ENCODE results near the gene CEACAM4. TPM values are rescaled to one million over a fixed set of nuclear protein-coding genes. Genes with fewer than 3 reads are reported as not detected.
A peak's percentile ranks its signal among the peaks of the same experiment; 100 is the strongest.

The CEACAM4 gene
- polyA plus RNA-seq, 1 donor (not counting 4 experiments of a cell fraction or from before 2014, with no cell fraction given) = not detected

DNA sequence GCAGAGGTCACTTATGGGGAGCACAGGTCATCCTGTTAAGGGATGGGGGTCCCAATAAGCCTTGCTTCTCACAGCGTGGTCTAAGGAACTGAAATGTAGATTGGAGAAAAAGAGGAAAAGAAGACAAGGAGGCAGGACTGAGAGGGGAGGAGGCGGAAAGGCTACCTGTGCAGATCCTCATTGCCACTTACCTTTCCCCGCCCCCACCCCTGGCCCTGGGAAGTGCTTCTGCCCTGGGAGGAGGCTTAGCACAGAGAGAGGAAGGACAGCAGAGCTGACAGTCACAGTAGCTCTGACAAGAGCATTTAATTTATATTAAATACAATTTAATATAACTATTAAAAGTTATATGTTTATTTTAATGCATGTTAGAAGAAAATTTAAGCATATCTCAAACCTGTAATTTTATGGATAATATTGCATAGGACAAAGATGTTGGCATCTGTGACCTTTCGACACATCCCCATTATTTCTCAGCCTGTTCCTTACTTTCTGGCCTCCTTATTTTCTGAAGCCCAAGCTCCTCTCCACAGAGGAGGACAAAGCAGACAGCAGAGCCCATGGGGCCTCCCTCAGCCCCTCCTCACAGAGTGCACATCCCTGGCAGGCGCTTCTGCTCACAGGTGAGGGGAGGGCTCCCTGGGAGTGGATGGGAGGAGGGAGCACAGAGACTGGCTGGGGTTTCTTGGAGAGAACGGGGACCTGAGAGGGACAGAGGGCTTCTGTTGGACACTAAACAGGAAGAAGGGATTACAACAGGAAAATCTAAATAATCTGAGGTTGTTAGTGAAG is 27.5 kb downstream of the CEACAM4 start:
- dilution Hi-C loops (cut with MboI; ENCODE audit: extremely low pct_ligation_motif_present, low sequenced_read_pairs) = no loop called here
- DNase-seq (ENCODE audit: low read depth, low spot score) (no peak), FAIRE-seq (no peak)
- no peaks in the 10 kb centered on the region for H3K79me2 ChIP-seq (ENCODE audit: control insufficient read depth, insufficient read depth, low read length)
- no peaks in the 10 kb centered on the region for H3K9me3 ChIP-seq (ENCODE audit: control insufficient read depth, low read depth, low read length)
- H3K4me1 ChIP-seq (ENCODE audit: control insufficient read depth, extremely low read depth, insufficient read depth, low read length) = no peaks in the 10 kb centered on the region
- TF ChIP-seq EZH2 (IDR thresholded peaks at IDR 0.05; ENCODE audit: low read length) = no peak
- TF ChIP-seq, protein P1, sequence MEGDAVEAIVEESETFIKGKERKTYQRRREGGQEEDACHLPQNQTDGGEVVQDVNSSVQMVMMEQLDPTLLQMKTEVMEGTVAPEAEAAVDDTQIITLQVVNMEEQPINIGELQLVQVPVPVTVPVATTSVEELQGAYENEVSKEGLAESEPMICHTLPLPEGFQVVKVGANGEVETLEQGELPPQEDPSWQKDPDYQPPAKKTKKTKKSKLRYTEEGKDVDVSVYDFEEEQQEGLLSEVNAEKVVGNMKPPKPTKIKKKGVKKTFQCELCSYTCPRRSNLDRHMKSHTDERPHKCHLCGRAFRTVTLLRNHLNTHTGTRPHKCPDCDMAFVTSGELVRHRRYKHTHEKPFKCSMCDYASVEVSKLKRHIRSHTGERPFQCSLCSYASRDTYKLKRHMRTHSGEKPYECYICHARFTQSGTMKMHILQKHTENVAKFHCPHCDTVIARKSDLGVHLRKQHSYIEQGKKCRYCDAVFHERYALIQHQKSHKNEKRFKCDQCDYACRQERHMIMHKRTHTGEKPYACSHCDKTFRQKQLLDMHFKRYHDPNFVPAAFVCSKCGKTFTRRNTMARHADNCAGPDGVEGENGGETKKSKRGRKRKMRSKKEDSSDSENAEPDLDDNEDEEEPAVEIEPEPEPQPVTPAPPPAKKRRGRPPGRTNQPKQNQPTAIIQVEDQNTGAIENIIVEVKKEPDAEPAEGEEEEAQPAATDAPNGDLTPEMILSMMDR (optimal IDR thresholded peaks at IDR 0.05 in 1 of 3, IDR thresholded peaks at IDR 0.05 in 1 of 3, conservative IDR thresholded peaks at IDR 0.05 in 1 of 3; ENCODE audit: extremely low read depth in 1 of 3, insufficient read depth in 2 of 3, low read length in 3 of 3) = no peak
- no peak overlapping the region for H3K4me3 ChIP-seq (ENCODE audit: control insufficient read depth in 2 of 3, extremely low read depth in 1 of 3, insufficient read depth in 2 of 3, low read depth in 1 of 3, low read length in 3 of 3)
- no peak overlapping the region for H3K4me2 ChIP-seq (ENCODE audit: control insufficient read depth, extremely low read depth, insufficient read depth, low read depth, low read length)
- H2AFZ ChIP-seq (ENCODE audit: control insufficient read depth, low read length) = no peak overlapping the region
- no peaks in the 10 kb centered on the region for H3K9me1 ChIP-seq (ENCODE audit: control insufficient read depth, extremely low read depth, insufficient read depth, low read length)
- no peak overlapping the region for H3K27ac ChIP-seq (ENCODE audit: control insufficient read depth, insufficient read depth, low read length)
- no peak overlapping the region for H3K9ac ChIP-seq (ENCODE audit: control insufficient read depth, extremely low read depth, insufficient read depth, low read length)
- no peaks in the 10 kb centered on the region for H4K20me1 ChIP-seq (ENCODE audit: control insufficient read depth, extremely low read depth, insufficient read depth, low read length)
- H3K36me3 ChIP-seq (ENCODE audit: control insufficient read depth in 2 of 2, extremely low read depth in 1 of 2, insufficient read depth in 2 of 2, low read length in 2 of 2) = no peaks in the 10 kb centered on the region
- H3K27me3 ChIP-seq (ENCODE audit: control insufficient read depth, extremely low read depth, insufficient read depth, low read length) = peaks cover 7% of the 10 kb centered on the region

- Histone ChIP-seq H3K4me1 (ENCODE audit: control insufficient read depth, extremely low read depth, insufficient read depth, low read length) (no peaks in the 10 kb centered on the region), H3K27ac (ENCODE audit: control insufficient read depth, insufficient read depth, low read length) (no peak overlapping the region), H3K9me3 (ENCODE audit: control insufficient read depth, low read depth, low read length) (no peaks in the 10 kb centered on the region), H3K4me2 (ENCODE audit: control insufficient read depth, extremely low read depth, insufficient read depth, low read depth, low read length) (no peak overlapping the region), H3K27me3 (ENCODE audit: control insufficient read depth, extremely low read depth, insufficient read depth, low read length) (peaks cover 7% of the 10 kb centered on the region), H3K4me3 (ENCODE audit: control insufficient read depth in 2 of 3, extremely low read depth in 1 of 3, insufficient read depth in 2 of 3, low read depth in 1 of 3, low read length in 3 of 3) (no peak overlapping the region), H3K36me3 (ENCODE audit: control insufficient read depth in 2 of 2, extremely low read depth in 1 of 2, insufficient read depth in 2 of 2, low read length in 2 of 2) (no peaks in the 10 kb centered on the region), H3K9me1 (ENCODE audit: control insufficient read depth, extremely low read depth, insufficient read depth, low read length) (no peaks in the 10 kb centered on the region), H3K9ac (ENCODE audit: control insufficient read depth, extremely low read depth, insufficient read depth, low read length) (no peak overlapping the region), H2AFZ (ENCODE audit: control insufficient read depth, low read length) (no peak overlapping the region), H3K79me2 (ENCODE audit: control insufficient read depth, insufficient read depth, low read length) (no peaks in the 10 kb centered on the region), H4K20me1 (ENCODE audit: control insufficient read depth, extremely low read depth, insufficient read depth, low read length) (no peaks in the 10 kb centered on the region)
- FAIRE-seq (peak; percentile 64), DNase-seq (ENCODE audit: low read depth, low spot score) (peak; percentile 25)
- dilution Hi-C loops (cut with MboI; ENCODE audit: extremely low pct_ligation_motif_present, low sequenced_read_pairs) = no loop called here
- TF ChIP-seq EZH2 (IDR thresholded peaks at IDR 0.05; ENCODE audit: low read length) = no peak
- TF ChIP-seq, protein P1 (optimal IDR thresholded peaks at IDR 0.05 in 1 of 3, IDR thresholded peaks at IDR 0.05 in 1 of 3, conservative IDR thresholded peaks at IDR 0.05 in 1 of 3; ENCODE audit: extremely low read depth in 1 of 3, insufficient read depth in 2 of 3, low read length in 3 of 3) = peak; percentile 89 to 98 (median 94)
Observed at GRCh38 chr19:41597600-41598041, 29.3 kb downstream of the CEACAM4 start.

All from keratinocyte (primary cell).